GM12891 (cell line): ENCODE data around the gene EYA4.

Source experiments
- PAX5 ChIP-seq: IDR thresholded peaks from 2 replicates; pipeline ENCODE4 v1.6.1; 2011; ENCODE audit warnings: low read length, moderate library complexity, mild to moderate bottlenecking; ENCODE audit not compliant: insufficient read depth, severe bottlenecking
- POLR2A ChIP-seq: IDR thresholded peaks from 2 replicates; pipeline ENCODE4 v1.6.1; 2011; ENCODE audit warnings: low read depth, low read length, control low read depth
- POLR2AphosphoS5 ChIP-seq: IDR thresholded peaks from 2 replicates; pipeline ENCODE4 v1.6.1; 2011; ENCODE audit warnings: low read depth, low read length, control low read depth
- POU2F2 ChIP-seq: IDR thresholded peaks from 2 replicates; pipeline ENCODE4 v1.6.1; 2011; ENCODE audit warnings: low read depth, mild to moderate bottlenecking, control low read depth, low read length, moderate library complexity
- SPI1 ChIP-seq: IDR thresholded peaks from 2 replicates; pipeline ENCODE4 v1.6.1; 2011; ENCODE audit warnings: low read depth, low read length, control low read depth
- TAF1 ChIP-seq: IDR thresholded peaks from 2 replicates; pipeline ENCODE4 v1.6.1; 2011; ENCODE audit warnings: low read depth, low read length, control low read depth

DNA sequence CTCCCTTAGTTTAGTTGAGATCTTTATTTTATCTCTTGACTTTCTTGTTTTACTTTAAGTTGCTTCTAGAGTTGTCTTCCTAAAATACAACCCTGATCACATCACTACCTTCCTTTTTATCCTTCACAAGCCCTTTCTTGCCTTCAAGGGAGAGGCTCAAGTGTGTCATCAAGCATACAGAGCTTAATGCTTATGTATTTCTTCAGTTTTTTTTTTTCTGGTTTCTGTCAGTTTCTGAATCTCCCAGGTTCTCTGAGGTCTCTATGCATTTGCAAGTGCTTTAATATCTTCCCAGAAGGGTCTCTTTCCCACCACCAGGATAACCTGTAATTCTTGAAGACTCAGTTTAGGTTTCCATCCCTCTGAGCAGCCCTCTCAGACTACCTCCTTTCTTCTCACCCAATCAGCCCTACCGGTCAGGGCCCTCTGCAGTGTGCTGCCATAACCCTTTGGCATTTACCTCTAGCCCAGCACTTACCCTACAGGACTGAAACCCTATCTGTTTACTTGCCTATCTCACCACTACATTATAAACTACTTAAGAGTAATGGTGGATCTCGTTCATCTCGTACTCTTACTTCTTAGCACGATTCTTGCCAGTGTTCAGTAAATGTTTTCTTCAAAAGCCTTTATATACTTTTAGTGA is 36.9 kb downstream of the EYA4 start:
- TF ChIP-seq POLR2A (no peak), SPI1 (no peak), POLR2AphosphoS5 (no peak), TAF1 (no peak), PAX5 (no peak), POU2F2 (no peak)
